ENCODE results near the gene DCUN1D5. TPM values are rescaled to one million over a fixed set of nuclear protein-coding genes. Genes with fewer than 3 reads are reported as not detected.

DCUN1D5 gene
- total and polyA plus RNA-seq, 2 of the 8 experiments (the other 6 are each of a cell fraction or from before 2014, with no cell fraction given), result 76.1 to 95.4 TPM

DNA sequence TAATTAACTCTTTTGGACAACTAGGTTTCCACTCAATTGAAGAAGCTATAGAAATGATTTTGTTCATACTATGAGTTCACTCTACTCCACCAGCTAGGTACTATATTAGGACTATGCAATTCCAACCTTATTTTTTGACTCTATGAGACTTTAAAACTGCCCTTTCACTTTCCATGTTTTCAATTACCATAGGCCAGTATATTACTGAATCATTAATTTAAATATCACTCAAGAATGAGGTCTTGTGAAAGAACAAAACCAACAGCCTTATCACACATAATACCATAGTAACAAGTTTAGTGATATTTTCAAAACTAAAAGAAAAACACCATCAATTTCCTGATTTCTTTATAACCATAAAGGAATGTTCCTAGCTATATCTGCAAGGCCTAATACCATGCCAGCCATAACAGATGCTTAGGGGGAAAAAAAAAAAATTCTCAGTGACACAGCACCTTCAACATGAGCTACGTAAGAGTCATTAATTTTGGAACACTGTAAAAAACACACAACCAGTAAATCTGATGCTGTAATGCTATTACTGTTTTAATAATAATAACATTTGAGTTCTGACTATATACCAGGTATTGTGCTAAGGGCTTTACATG lies 6.1 kb downstream of the DCUN1D5 start (continued):
- TF ChIP-seq NRF1 (IDR thresholded peaks at IDR 0.05; ENCODE audit: low read depth, low read length) (no peak), CBX5 (IDR thresholded peaks at IDR 0.05; ENCODE audit: low read depth, low read length) (no peak), RAD21 (IDR thresholded peaks at IDR 0.05 in 1 of 2, conservative IDR thresholded peaks at IDR 0.05 in 1 of 2; ENCODE audit: low read depth in 2 of 2, low read length in 2 of 2) (no peak)
